Measurements from ENCODE around the gene NR2C2AP. TPM values are rescaled to one million over a fixed set of nuclear protein-coding genes. Genes with fewer than 3 reads are reported as not detected.

NR2C2AP gene
- total and polyA plus RNA-seq, 2 of the 13 experiments (the other 11 are each of a cell fraction or from before 2014, with no cell fraction given): 12.2 to 26.8 TPM

- TF ChIP-seq ZNF691 (CRISPR knock-in tag; IDR thresholded peaks at IDR 0.05; ENCODE audit: borderline replicate concordance, low read depth) (0 out of 2 replicates have a peak, but pooled peaks have one; percentile 48), NFKBIZ (CRISPR knock-in tag; IDR thresholded peaks at IDR 0.05) (0 out of 2 replicates have a peak, but pooled peaks have one; percentile 50), ZNF280B (CRISPR knock-in tag; IDR thresholded peaks at IDR 0.05; ENCODE audit: borderline replicate concordance) (peak; percentile 58; the same call in 1 of the 2 replicates), ZNF790 (CRISPR knock-in tag; IDR thresholded peaks at IDR 0.05; ENCODE audit: borderline replicate concordance) (peak; percentile 67; the same call in 1 of the 2 replicates), E2F2 (CRISPR knock-in tag; IDR thresholded peaks at IDR 0.05; ENCODE audit: borderline replicate concordance) (no peak), ZBTB49 (CRISPR knock-in tag; IDR thresholded peaks at IDR 0.05; ENCODE audit: borderline replicate concordance) (peak; percentile 81; the same call in 1 of the 2 replicates), CERS6 (CRISPR knock-in tag; IDR thresholded peaks at IDR 0.05) (0 out of 2 replicates have a peak, but pooled peaks have one; percentile 60), NFAT5 (CRISPR knock-in tag; IDR thresholded peaks at IDR 0.05) (no peak), XRCC5 (optimal IDR thresholded peaks at IDR 0.05; ENCODE audit: low read length) (peak; percentile 20), SP2 (CRISPR knock-in tag; IDR thresholded peaks at IDR 0.05) (no peak), SAFB2 (CRISPR knock-in tag; IDR thresholded peaks at IDR 0.05; ENCODE audit: borderline replicate concordance, low read depth) (no peak), ZNF574 (CRISPR knock-in tag; IDR thresholded peaks at IDR 0.05) (peak; percentile 75)
Observed at GRCh38 chr19:19214892-19215291, 11.7 kb upstream of the NR2C2AP start (continued).

Measured in HepG2 (cell line).